Measurements from ENCODE around the gene GSN.

The GSN gene

DNA sequence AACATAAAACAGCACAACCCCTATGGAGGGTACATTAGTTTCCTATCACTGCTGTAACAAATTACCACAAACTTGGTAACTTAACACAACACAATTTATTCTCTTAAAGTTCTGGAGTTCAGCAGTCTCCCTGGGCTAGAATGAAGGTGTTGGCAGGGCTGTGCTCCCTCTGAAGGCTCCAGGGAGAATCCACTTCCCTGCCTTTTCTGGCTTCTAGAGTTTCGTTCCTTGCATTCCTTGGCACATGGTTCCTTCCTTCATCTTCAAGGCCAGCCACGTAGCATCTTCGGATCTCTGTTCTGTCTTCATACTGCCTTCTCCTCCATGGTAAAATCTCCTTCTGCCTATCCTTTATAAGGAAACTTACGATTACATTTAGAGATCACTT, 25.0 kb upstream of the GSN start:
- DNase-seq (ENCODE audit: low spot score): no peak
- FAIRE-seq: no peak

- FAIRE-seq: no peak
- DNase-seq (ENCODE audit: low spot score): peak; percentile 53
Measured at GRCh38 chr9:121246821-121247561, 21.0 kb upstream of the GSN start.

DNA sequence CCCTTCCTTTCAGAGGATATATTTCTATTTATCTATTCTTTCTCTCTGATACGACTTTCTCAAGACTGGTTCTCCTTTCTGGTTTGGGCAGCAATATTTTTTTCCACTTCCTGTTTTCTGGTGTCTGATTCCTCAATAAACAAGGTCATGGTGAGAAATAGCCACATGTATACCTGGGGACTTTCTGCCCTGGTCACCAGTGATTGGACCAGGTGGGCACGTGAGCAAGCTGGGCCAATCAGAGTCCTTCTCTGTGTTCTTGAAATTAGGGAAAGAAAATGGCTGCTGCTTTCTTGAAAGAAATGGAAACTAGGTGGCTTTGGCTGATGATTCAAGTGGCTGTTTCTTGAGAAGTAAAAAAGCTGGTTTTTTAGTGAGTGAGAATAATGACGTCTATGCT, 18.4 kb upstream of the GSN start:
- FAIRE-seq: no peak
- DNase-seq (ENCODE audit: low spot score): no peak

DNA sequence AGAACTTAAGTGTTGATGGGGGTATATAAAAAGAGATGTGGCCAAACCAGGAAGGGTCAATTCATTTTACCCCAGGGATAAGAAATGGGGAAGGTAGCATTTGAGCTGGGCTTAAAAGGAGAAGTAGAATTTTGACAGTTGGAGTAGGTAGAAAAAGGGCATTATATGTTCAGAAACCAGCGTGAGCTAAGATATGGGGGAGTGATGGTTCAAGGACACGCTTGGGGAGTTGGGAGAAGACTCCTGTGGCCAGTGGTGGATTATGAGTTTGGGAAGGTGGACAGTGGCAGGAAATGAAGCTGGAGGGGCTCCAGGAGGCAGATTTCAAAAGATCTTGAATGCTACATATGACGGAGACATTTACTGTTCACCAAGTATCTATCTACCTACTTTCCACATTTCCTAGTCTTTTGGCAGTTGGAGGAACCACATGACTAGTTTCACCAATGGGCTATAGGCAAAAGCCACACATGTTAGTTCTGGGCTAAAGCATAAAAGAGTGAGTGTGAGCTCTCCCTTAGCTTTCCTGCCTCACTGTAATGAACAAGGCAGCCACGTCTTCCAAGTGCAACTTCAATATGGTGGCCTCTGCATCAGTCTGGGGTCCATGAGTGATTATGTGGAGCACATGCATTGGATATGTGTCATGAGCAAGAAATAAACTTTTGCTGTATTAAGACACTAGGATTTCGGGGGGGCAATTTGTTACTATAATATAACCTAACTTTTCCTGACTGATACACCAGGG, 15.7 kb upstream of the GSN start:
- no peak for FAIRE-seq

GRCh38 chr9:121253162-121253561, 14.8 kb upstream of the GSN start:
- DNase-seq (ENCODE audit: low spot score) (no peak), FAIRE-seq (no peak)

More for the DNA sequence above, 15.7 kb upstream of the GSN start:
- DNase-seq (ENCODE audit: low spot score): no peak

DNA sequence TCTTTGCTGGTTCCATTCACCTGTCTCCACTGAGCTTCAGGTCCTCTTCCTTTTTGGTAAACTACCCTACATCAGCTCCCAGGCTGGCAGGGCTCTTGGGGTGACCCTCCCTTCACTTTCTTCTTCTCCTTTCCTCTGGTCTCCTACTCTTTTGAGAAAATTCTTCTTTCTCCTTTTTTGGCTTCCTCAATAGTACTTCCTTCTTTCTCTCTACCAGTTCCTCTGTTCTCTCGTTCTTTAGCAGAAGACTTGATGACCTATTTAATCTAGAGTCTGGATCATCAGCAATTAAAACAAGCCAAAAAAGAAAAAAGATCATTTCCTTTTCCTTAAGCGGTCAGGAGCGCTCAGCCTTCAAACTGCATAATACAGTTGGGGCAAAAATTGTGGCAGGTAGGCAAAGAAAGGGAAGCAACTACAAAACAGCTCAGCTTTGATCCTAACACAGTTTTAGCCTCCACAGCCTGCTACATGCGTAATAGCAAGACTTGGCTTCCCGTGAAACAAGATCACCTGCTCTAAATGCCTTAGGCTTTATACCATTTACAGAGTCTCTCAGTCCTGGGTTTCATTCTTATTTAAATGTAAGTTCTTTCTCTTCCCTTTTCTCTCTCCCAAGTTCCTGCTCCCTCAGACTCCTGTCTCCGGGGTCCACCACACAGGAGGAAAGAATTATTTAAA, 14.0 kb upstream of the GSN start:
- no peak for FAIRE-seq
- DNase-seq (ENCODE audit: low spot score): no peak

- DNase-seq (ENCODE audit: low spot score) (no peak), FAIRE-seq (no peak)
Measured at GRCh38 chr9:121259498-121259897, 8.5 kb upstream of the GSN start.

- FAIRE-seq: no peak
- no peak for DNase-seq (ENCODE audit: low spot score)
Measured at GRCh38 chr9:121259935-121260334, 8.0 kb upstream of the GSN start.

GRCh38 chr9:121260457-121261106, 7.4 kb upstream of the GSN start:
- DNase-seq (ENCODE audit: low spot score): no peak
- FAIRE-seq: no peak

DNA sequence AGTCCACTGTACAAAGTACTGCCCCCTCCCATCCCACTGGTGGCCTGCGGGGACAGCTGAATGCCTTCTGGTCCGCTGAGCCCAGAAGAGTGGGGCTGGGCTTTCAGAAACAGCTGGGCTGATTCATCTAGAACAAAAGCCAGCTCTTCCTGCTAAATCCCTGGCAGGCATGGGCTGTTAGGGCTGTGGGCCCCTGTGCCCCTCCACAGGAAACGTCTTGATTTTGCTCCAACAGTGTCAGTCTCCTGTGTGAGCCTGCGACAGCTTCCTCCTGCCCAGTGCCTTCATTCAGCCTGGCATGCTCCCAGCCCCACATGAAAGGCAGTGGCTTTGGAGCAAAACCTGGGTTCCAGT, 6.9 kb upstream of the GSN start:
- FAIRE-seq (no peak), DNase-seq (ENCODE audit: low spot score) (peak; percentile 27)

- DNase-seq (ENCODE audit: low spot score) (no peak), FAIRE-seq (no peak)
Measured at GRCh38 chr9:121261755-121262154, 6.2 kb upstream of the GSN start.

- FAIRE-seq: no peak
- DNase-seq (ENCODE audit: low spot score): no peak
Measured at GRCh38 chr9:121262423-121262822, 5.5 kb upstream of the GSN start.

DNA sequence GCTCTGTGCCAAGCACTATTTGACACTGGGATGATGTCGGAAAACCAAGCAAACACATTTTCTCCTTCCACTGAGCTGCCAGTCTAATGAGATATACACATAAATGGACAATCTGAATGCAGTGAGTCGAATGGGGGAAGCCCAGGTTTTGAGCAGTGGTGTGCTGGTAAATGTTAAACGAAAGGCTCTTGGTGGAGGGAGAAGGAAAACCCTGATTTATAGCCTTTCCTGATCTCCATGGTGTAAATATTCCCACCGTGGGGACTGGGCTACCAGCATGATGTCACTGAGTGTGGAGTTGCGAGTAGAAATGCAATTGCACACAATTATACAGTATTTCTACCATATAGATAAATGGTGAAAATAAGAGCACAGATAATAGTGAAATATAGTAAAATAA, 5.0 kb upstream of the GSN start:
- DNase-seq (ENCODE audit: low spot score) (no peak), FAIRE-seq (no peak)

DNA sequence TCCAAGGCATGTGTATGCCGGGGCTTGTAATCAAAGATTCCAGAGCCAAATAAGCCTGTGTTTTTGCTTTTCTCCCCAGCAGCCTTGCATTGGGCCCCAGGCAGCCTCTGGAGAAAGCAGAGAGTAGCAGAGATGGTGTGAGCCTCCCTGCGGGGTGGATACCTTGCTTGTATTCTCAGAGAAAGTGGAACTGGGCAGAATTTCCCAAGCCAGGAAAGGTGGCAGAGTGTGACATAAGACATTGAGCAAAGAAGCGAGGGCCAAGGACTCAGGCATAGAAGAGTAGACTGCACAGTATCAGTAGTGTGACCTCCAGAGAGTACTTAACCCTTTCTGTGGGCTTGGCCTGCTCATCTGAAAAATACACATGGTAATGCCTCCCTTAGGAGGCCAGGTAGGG, 1.6 kb upstream of the GSN start:
- FAIRE-seq: no peak
- no peak for DNase-seq (ENCODE audit: low spot score)

DNA sequence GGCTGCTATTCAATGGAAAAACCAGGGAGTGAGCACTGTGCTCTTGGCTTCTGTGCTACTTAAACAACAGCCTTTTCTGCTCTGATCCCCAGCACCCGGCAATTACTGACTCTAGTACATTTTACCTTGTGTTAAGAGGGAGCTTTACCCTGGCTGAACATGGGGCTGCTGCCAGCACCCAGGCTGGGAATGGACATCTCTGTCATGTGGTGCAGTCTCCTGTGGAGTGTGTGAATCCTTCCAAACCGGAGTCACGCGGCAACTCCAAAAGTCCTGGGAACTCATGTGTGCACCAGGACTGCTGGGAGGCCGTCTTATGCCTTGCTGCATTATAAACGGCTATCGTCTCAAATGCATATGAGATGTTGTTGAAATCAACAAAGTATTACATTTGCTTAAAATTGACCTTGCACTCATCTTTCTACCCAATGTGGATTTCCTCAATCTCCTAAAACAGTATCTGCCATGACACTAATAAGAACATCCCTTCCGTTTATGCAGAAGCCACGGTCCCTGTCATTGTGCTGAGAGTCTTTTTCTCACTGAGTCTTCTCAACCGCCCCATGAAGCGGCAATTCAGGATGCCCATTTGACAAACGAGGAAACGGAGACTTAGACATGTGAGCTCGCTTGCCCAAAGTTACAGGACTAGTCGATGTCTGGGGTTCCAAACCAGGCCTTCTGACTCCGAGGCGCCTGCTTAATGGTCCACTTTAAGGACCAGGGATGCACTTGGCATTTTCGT, 884 bp upstream of the GSN start:
- DNase-seq (ENCODE audit: low spot score) (no peak), FAIRE-seq (no peak)

DNA sequence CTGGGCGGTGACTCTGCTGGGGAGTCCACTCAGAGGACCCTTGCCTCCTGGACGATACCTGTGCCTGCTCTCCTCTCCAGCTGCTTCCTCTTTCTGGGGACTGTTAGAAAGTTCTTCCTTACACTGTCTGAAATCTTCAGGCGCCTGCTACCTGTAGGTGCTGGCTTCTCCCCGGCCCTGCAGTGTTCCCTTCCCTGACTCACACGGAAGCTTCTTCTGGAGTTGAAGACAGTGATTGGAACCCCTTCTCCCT, 562 bp downstream of the GSN start:
- DNase-seq (ENCODE audit: low spot score) (no peak), FAIRE-seq (no peak)

- FAIRE-seq (no peak), DNase-seq (ENCODE audit: low spot score) (no peak)
Measured at GRCh38 chr9:121268851-121269641, 1.1 kb downstream of the GSN start.

DNA sequence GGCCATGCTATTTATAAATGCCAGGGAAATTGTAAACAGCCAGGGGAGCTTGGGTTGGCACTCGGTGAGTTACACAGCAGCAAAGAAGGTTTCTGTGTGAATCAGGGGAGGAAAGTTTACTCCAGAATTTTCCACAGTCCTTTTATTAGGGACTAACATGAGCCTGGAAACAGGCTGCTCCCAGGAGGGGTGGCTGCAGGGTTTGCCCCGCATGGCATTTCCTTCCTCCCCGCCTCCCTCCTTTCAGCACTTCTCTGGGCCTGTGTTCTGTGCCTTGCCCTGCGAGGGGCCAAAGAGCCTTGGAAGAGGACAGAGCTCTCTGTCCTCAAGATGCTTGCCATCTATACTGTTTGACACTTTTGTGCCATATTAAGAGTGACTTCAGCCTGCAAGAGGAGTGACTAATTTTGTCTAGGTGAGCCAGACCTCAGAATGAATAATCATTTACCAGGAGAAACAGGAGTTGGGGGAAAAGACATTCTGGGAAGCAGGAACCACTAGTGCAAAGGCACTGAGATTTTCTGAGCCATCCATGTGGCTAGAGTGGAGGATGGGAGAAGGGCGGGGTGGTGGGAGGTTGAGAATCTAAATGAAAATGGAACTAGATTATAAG, 1.8 kb downstream of the GSN start:
- FAIRE-seq (no peak), DNase-seq (ENCODE audit: low spot score) (no peak)

DNA sequence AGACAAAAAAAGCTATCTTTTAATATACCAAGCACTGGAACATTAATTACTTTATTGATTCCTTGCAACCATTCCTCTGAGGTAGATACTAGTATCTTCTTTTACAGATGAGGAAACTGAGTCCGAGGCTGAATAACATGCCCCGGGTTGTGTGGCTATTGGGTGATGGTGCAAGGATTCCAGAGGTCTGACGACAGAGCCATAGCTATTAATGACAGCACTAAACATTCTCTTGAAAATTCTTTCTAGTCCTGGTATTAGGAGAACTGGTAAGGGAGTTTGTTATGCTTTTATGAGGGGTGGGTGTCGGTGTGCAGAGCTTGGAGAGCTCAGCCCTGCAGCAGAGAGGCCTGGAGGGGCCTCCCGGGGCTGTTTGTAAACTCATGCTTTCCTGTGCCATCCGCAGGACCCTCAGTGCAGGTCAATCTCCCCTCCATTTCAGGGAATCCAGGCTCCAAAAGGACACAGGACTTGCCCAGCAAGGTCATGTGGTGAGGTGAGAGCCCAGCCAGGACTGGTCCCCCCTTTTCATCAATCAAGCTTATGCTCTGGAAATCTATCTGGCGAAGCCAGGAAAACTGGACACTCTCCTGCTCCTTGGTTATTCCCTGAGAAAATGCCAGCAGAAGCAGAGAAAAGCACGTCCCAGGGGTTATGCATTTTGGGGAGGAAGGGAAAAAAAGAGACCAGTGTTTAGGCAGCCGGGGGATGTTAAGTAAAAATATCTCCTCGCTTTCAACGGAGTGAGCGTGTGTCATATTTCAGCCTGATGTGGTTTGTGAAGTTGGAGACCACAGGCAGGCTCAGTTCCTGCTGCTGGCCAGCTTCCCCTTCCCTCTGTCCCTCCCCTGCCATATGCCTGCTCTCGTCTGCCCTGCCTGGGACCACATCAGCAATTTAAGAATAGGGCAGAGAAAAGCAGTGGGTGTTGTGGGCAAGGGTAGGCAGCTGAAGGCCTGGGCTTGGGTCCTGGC, 3.7 kb downstream of the GSN start:
- DNase-seq (ENCODE audit: low spot score): peak; percentile 46
- FAIRE-seq: no peak
